ENCODE data around the gene VIPR2. TPM values are rescaled to one million over a fixed set of nuclear protein-coding genes. Genes with fewer than 3 reads are reported as not detected.
A peak's percentile ranks its signal among the peaks of the same experiment; 100 is the strongest.

Gene VIPR2
- total RNA-seq, 6 experiments from 2014 or later: 0.15 to 0.51 (median 0.26) TPM; not detected in 2

DNA sequence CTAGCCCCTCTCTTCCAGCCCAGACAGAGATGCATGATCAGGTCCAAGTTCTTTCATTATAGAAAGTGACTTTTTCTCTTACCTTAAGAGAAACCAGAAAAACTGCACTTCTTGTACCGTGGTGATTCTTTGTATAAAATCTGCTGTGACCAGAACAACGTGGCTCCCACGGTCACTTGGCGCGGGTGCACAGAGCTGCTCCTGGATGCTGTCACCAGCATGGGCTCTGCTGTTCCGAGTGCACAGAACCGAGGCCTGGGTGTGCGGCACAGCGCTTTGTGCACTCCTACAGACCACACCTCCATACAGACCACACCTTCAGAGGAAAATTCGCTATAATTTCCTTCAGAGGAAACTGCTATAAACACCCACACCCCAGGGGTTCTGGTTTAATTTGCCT lies 26.0 kb downstream of the VIPR2 start:
- Histone ChIP-seq H3K36me3 (no peaks in the 10 kb centered on the region), H3K27ac (no peak overlapping the region), H3K4me1 (no peaks in the 10 kb centered on the region), H3K9me3 (no peaks in the 10 kb centered on the region), H3K4me3 (no peak overlapping the region), H3K27me3 (no peaks in the 10 kb centered on the region)
- 35% methylated on average over 3 of the region's 10 CpGs for WGBS (ENCODE audit: insufficient coverage, low coverage, low lambda C conversion rate, missing lambda C conversion rate)
- ATAC-seq (no peak), DNase-seq (peak in 1 of 3 donors; percentile 9)
- TF ChIP-seq POLR2A (IDR thresholded peaks at IDR 0.05): no peak
- TF ChIP-seq, protein P1, sequence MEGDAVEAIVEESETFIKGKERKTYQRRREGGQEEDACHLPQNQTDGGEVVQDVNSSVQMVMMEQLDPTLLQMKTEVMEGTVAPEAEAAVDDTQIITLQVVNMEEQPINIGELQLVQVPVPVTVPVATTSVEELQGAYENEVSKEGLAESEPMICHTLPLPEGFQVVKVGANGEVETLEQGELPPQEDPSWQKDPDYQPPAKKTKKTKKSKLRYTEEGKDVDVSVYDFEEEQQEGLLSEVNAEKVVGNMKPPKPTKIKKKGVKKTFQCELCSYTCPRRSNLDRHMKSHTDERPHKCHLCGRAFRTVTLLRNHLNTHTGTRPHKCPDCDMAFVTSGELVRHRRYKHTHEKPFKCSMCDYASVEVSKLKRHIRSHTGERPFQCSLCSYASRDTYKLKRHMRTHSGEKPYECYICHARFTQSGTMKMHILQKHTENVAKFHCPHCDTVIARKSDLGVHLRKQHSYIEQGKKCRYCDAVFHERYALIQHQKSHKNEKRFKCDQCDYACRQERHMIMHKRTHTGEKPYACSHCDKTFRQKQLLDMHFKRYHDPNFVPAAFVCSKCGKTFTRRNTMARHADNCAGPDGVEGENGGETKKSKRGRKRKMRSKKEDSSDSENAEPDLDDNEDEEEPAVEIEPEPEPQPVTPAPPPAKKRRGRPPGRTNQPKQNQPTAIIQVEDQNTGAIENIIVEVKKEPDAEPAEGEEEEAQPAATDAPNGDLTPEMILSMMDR (IDR thresholded peaks at IDR 0.05): no peak
- intact Hi-C loops (cut with DNase I): no loop called here

DNA sequence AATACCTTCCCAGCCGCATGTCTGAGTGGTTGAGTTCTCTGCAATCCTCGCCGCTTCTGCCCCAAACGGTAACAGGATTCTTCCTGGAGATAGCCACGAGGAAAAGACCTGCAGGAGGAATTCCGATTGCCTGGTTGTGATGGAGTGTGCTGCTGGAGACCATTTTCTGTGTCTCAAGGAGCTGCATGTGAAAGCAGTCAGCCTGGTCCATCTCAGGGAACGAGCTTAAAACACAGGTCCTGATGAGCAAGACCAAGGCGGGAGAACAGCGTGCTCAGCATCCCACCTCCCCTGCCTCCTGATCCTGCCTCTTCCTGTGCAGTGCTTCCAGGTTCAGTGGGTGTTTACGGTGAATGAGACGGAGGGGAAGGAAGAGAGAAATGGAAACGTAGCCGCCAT lies 26.5 kb downstream of the VIPR2 start:
- peak in 1 of 3 donors; percentile 14 for DNase-seq
- intact Hi-C loops (cut with DNase I): no loop called here
- Histone ChIP-seq H3K9me3 (no peaks in the 10 kb centered on the region), H3K27me3 (no peaks in the 10 kb centered on the region), H3K36me3 (no peaks in the 10 kb centered on the region), H3K4me3 (no peak overlapping the region), H3K27ac (no peak overlapping the region), H3K4me1 (no peaks in the 10 kb centered on the region)
- WGBS (ENCODE audit: insufficient coverage, low coverage, low lambda C conversion rate, missing lambda C conversion rate): 51% methylated on average over 13 of the region's 13 CpGs
- no peak for ATAC-seq
- no peak for TF ChIP-seq POLR2A (IDR thresholded peaks at IDR 0.05)
- TF ChIP-seq, protein P1 (IDR thresholded peaks at IDR 0.05): no peak

DNA sequence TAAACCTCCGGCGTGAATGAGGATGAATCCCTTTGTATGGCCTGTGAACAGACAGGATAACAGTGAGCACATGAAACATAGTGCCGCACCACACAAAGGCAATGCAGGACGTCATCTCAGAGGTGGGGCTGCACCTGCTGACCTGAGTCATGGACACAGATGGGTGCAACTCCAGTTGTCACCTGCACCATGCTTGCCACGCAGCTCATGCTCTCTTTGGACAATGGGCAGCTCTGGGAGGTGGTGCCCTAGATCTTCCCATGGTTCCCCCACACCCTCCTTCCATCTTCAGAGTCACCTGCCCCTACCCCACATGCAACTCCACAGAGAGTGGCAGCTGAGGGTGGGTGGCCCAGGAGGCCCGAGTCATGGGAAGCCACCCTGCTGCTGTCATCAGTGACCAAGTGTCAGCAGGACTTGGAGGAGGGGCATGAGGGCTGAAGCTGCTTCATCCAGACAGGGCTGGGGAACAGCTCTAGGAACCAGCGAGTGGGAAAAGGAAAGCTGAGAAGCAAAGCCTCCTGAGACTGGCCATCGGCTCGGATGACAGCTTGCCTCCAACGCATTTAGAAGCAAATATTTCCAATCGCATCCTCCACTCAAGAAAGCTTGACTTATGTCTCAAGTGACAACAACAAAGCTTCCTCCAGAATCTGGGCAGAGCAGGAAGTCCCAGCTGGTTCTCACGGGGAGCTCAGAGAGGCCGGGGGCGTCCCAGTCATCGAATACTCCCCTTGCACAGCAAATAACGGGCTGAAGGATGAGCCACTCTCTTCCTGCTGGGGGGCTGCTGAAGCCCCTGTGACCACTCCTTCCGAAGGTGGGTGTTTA lies 27.1 kb downstream of the VIPR2 start:
- intact Hi-C loops (cut with DNase I): no loop called here
- Histone ChIP-seq H3K9me3 (no peaks in the 10 kb centered on the region), H3K27me3 (no peaks in the 10 kb centered on the region), H3K4me1 (no peaks in the 10 kb centered on the region), H3K27ac (no peak overlapping the region), H3K36me3 (no peaks in the 10 kb centered on the region), H3K4me3 (no peak overlapping the region)
- 29% methylated on average over 11 of the region's 17 CpGs for WGBS (ENCODE audit: insufficient coverage, low coverage, low lambda C conversion rate, missing lambda C conversion rate)
- ATAC-seq: no peak
- DNase-seq: peak in 2 of 3 donors; percentile 28 to 30
- TF ChIP-seq POLR2A (IDR thresholded peaks at IDR 0.05): no peak

DNA sequence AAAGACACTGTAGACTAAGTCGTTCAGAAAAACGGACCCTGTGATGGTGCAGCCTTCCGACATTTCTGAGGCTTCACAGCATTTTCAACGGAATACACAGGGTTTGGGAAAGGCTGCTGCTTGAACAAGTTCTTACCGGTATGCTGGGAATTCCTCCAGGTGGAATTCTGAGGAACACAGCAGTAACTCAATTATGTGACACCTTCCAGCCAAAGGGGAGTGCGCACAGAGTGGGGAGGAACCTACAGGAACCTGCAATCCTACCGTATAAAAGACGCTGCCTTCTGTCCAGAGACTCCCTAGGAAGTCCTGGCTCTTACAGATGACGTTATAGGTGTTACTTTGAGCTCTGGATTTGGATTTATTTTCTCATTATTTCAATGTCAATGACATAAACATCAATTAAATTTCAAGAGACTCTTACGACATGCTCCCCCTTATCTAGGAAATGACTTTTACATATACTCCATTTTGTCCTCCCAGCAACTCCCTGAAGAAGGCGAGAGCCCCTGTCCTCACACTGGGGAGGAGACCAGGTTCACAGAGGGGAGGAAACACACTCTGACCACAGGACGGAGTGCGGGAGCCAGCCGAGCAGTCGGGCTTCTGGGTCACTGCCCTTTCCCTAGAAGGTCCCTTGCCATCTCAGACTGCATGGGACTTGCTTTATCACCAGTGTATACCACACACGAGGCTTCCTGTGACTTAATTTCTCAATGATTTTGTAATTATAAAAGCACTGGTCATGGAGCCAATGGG lies 27.9 kb downstream of the VIPR2 start:
- Histone ChIP-seq H3K9me3 (no peaks in the 10 kb centered on the region), H3K4me1 (no peaks in the 10 kb centered on the region), H3K27ac (no peak overlapping the region), H3K36me3 (no peaks in the 10 kb centered on the region), H3K27me3 (no peaks in the 10 kb centered on the region), H3K4me3 (no peak overlapping the region)
- DNase-seq (peak in 1 of 3 donors; percentile 26), ATAC-seq (no peak)
- TF ChIP-seq POLR2A (IDR thresholded peaks at IDR 0.05): no peak
- TF ChIP-seq, protein P1 (IDR thresholded peaks at IDR 0.05): no peak
- intact Hi-C loops (cut with DNase I): no loop called here
- 55% methylated on average over 12 of the region's 16 CpGs for WGBS (ENCODE audit: insufficient coverage, low coverage, low lambda C conversion rate, missing lambda C conversion rate)
